HEK293 (cell line): ENCODE results near the gene LEP.

Experiments
- CTCF ChIP-seq: fragments of 450-650 bp; formaldehyde crosslinking; IDR thresholded peaks from 2 replicates; pipeline ENCODE4 v1.5.1; 2016; ENCODE audit warnings: missing biosample characterization, missing genetic modification characterization
- HOXC10 ChIP-seq: sonication (generic); formaldehyde crosslinking; IDR thresholded peaks from 2 replicates; pipeline ENCODE4 v1.8.1; 2023; ENCODE audit warnings: mild to moderate bottlenecking, missing genetic modification reagents
- INSM2 ChIP-seq: fragments of 450-650 bp; formaldehyde crosslinking; IDR thresholded peaks from 2 replicates; pipeline ENCODE4 v1.5.1; 2016; ENCODE audit warnings: missing biosample characterization, missing genetic modification characterization
- KLF7 ChIP-seq: fragments of 450-650 bp; formaldehyde crosslinking; IDR thresholded peaks from 2 replicates; pipeline ENCODE4 v1.5.1; 2016; ENCODE audit warnings: missing biosample characterization, missing genetic modification characterization, borderline replicate concordance
- SALL2 ChIP-seq: fragments of 450-650 bp; formaldehyde crosslinking; IDR thresholded peaks from 2 replicates; pipeline ENCODE4 v1.5.0; 2017; ENCODE audit warnings: missing biosample characterization, mild to moderate bottlenecking, missing genetic modification characterization, borderline replicate concordance
- YY2 ChIP-seq: fragments of 450-650 bp; formaldehyde crosslinking; IDR thresholded peaks from 2 replicates; pipeline ENCODE4 v1.5.1; 2016; ENCODE audit warnings: missing biosample characterization, missing genetic modification characterization
- ZBTB1 ChIP-seq: fragments of 450-650 bp; formaldehyde crosslinking; IDR thresholded peaks from 2 replicates; pipeline ENCODE4 v1.5.1; 2016; ENCODE audit warnings: missing biosample characterization, missing genetic modification characterization
- ZFP41 ChIP-seq: fragments of 450-650 bp; formaldehyde crosslinking; IDR thresholded peaks from 2 replicates; pipeline ENCODE4 v1.5.1; 2016; ENCODE audit warnings: missing biosample characterization, missing genetic modification characterization, borderline replicate concordance
- ZNF132 ChIP-seq: fragments of 450-650 bp; formaldehyde crosslinking; IDR thresholded peaks from 2 replicates; pipeline ENCODE4 v1.5.1; 2017; ENCODE audit warnings: missing biosample characterization, missing genetic modification characterization, borderline replicate concordance
- ZNF138 ChIP-seq: fragments of 450-650 bp; formaldehyde crosslinking; IDR thresholded peaks from 2 replicates; pipeline ENCODE4 v1.5.1; 2016; ENCODE audit warnings: missing biosample characterization, missing genetic modification characterization, borderline replicate concordance
- ZNF157 ChIP-seq: fragments of 450-650 bp; formaldehyde crosslinking; IDR thresholded peaks from 2 replicates; pipeline ENCODE4 v1.5.1; 2016; ENCODE audit warnings: missing biosample characterization, missing genetic modification characterization
- ZNF174 ChIP-seq: fragments of 450-650 bp; formaldehyde crosslinking; IDR thresholded peaks from 2 replicates; pipeline ENCODE4 v1.5.0; 2017; ENCODE audit warnings: missing biosample characterization, mild to moderate bottlenecking, missing genetic modification characterization
- ZNF302 ChIP-seq: fragments of 450-650 bp; formaldehyde crosslinking; IDR thresholded peaks from 2 replicates; pipeline ENCODE4 v1.5.1; 2016; ENCODE audit warnings: missing biosample characterization, missing genetic modification characterization, low read depth
- ZNF311 ChIP-seq: fragments of 450-650 bp; formaldehyde crosslinking; IDR thresholded peaks from 2 replicates; pipeline ENCODE4 v1.5.1; 2017; ENCODE audit warnings: missing biosample characterization, missing genetic modification characterization, borderline replicate concordance
- ZNF350 ChIP-seq: fragments of 450-650 bp; formaldehyde crosslinking; IDR thresholded peaks from 2 replicates; pipeline ENCODE4 v1.5.0; 2017; ENCODE audit warnings: missing biosample characterization, mild to moderate bottlenecking, missing genetic modification characterization
- ZNF423 ChIP-seq: fragments of 450-650 bp; formaldehyde crosslinking; IDR thresholded peaks from 2 replicates; pipeline ENCODE4 v1.5.1; 2016; ENCODE audit warnings: missing biosample characterization, missing genetic modification characterization
- ZNF433 ChIP-seq: fragments of 450-650 bp; formaldehyde crosslinking; IDR thresholded peaks from 2 replicates; pipeline ENCODE4 v1.5.1; 2016; ENCODE audit warnings: missing biosample characterization, missing genetic modification characterization, low read depth
- ZNF555 ChIP-seq: fragments of 450-650 bp; formaldehyde crosslinking; conservative IDR thresholded peaks from 2 replicates; pipeline ENCODE4 v1.5.1; 2017; ENCODE audit warnings: missing biosample characterization, mild to moderate bottlenecking, missing genetic modification characterization, inconsistent platforms
- ZNF580 ChIP-seq: fragments of 450-650 bp; formaldehyde crosslinking; IDR thresholded peaks from 2 replicates; pipeline ENCODE4 v1.5.1; 2016; ENCODE audit warnings: missing biosample characterization, missing genetic modification characterization
- ZNF621 ChIP-seq: fragments of 450-650 bp; formaldehyde crosslinking; IDR thresholded peaks from 2 replicates; pipeline ENCODE4 v1.5.1; 2017; ENCODE audit warnings: missing biosample characterization, missing genetic modification characterization
- ZNF623 ChIP-seq: fragments of 450-650 bp; formaldehyde crosslinking; IDR thresholded peaks from 2 replicates; pipeline ENCODE4 v1.5.1; 2016; ENCODE audit warnings: missing biosample characterization, missing genetic modification characterization
- ZNF654 ChIP-seq: fragments of 450-650 bp; formaldehyde crosslinking; IDR thresholded peaks from 2 replicates; pipeline ENCODE4 v1.5.1; 2016; ENCODE audit warnings: low read depth, missing biosample characterization, missing genetic modification characterization
- ZNF658 ChIP-seq: fragments of 450-650 bp; formaldehyde crosslinking; IDR thresholded peaks from 2 replicates; pipeline ENCODE4; 2016; ENCODE audit warnings: missing biosample characterization, missing genetic modification characterization
- ZNF660 ChIP-seq: fragments of 450-650 bp; IDR thresholded peaks from 2 replicates; pipeline ENCODE4 v1.5.1; 2018; ENCODE audit warnings: missing biosample characterization, mild to moderate bottlenecking, missing genetic modification characterization
- ZNF701 ChIP-seq: fragments of 450-650 bp; formaldehyde crosslinking; IDR thresholded peaks from 2 replicates; pipeline ENCODE4 v1.5.1; 2016; ENCODE audit warnings: missing biosample characterization, missing genetic modification characterization
- ZNF76 ChIP-seq: fragments of 450-650 bp; formaldehyde crosslinking; IDR thresholded peaks from 2 replicates; pipeline ENCODE4; 2016; ENCODE audit warnings: low read depth, missing biosample characterization, missing genetic modification characterization, borderline replicate concordance
- ZNF785 ChIP-seq: fragments of 450-650 bp; formaldehyde crosslinking; IDR thresholded peaks from 2 replicates; pipeline ENCODE4 v1.5.1; 2016; ENCODE audit warnings: missing biosample characterization, missing genetic modification characterization
- ZSCAN23 ChIP-seq: fragments of 450-650 bp; formaldehyde crosslinking; IDR thresholded peaks from 2 replicates; pipeline ENCODE4 v1.5.1; 2016; ENCODE audit warnings: missing biosample characterization, missing genetic modification characterization
- ZSCAN5A ChIP-seq: fragments of 450-650 bp; formaldehyde crosslinking; IDR thresholded peaks from 2 replicates; pipeline ENCODE4 v1.5.1; 2016; ENCODE audit warnings: missing biosample characterization, missing genetic modification characterization
- ZXDB ChIP-seq: fragments of 450-650 bp; formaldehyde crosslinking; IDR thresholded peaks from 2 replicates; pipeline ENCODE4 v1.5.1; 2016; ENCODE audit warnings: missing biosample characterization, missing genetic modification characterization
- TF ChIP-seq, protein P1 (sequence below): fragments of 450-650 bp; formaldehyde crosslinking; IDR thresholded peaks from 2 replicates; pipeline ENCODE4 v1.5.1; 2016; ENCODE audit warnings: missing biosample characterization, missing genetic modification characterization
- TF ChIP-seq, protein P2 (sequence below): IDR thresholded peaks from 2 replicates; pipeline ENCODE4 v1.6.1; 2011; ENCODE audit warnings: mild to moderate bottlenecking, low read depth, low read length, borderline replicate concordance

The LEP gene

GRCh38 chr7:128231677-128232076 lies 9.4 kb upstream of the LEP start (continued):
- TF ChIP-seq ZNF580 (tag by site-specific recombination) (no peak), ZNF555 (tag by site-specific recombination) (peak; percentile 41; the same call in 1 of the 2 replicates), ZNF654 (tag by site-specific recombination) (peak; percentile 16; the same call in 1 of the 2 replicates), ZNF138 (tag by site-specific recombination) (no peak), ZXDB (tag by site-specific recombination) (no peak), ZSCAN5A (no peak), KLF7 (tag by site-specific recombination) (0 out of 2 replicates have a peak, but pooled peaks have one; percentile 34), ZNF623 (peak; percentile 51), SALL2 (tag by site-specific recombination) (no peak), ZNF350 (tag by site-specific recombination) (no peak), INSM2 (no peak), ZNF621 (no peak), ZNF76 (tag by site-specific recombination) (no peak), ZSCAN23 (no peak), YY2 (tag by site-specific recombination) (no peak), ZNF660 (tag by site-specific recombination) (no peak), ZNF423 (tag by site-specific recombination) (no peak), ZNF701 (tag by site-specific recombination) (no peak), ZNF658 (tag by site-specific recombination) (no peak), CTCF (tag by site-specific recombination) (no peak), ZNF174 (tag by site-specific recombination) (no peak), ZNF157 (tag by site-specific recombination) (no peak), ZBTB1 (tag by site-specific recombination) (no peak), HOXC10 (CRISPR knock-in tag) (no peak), ZNF132 (tag by site-specific recombination) (no peak), ZNF433 (tag by site-specific recombination) (peak; percentile 61), ZNF785 (tag by site-specific recombination) (no peak), ZFP41 (tag by site-specific recombination) (no peak), ZNF302 (tag by site-specific recombination) (no peak), ZNF311 (tag by site-specific recombination) (no peak)
- TF ChIP-seq, protein P1, sequence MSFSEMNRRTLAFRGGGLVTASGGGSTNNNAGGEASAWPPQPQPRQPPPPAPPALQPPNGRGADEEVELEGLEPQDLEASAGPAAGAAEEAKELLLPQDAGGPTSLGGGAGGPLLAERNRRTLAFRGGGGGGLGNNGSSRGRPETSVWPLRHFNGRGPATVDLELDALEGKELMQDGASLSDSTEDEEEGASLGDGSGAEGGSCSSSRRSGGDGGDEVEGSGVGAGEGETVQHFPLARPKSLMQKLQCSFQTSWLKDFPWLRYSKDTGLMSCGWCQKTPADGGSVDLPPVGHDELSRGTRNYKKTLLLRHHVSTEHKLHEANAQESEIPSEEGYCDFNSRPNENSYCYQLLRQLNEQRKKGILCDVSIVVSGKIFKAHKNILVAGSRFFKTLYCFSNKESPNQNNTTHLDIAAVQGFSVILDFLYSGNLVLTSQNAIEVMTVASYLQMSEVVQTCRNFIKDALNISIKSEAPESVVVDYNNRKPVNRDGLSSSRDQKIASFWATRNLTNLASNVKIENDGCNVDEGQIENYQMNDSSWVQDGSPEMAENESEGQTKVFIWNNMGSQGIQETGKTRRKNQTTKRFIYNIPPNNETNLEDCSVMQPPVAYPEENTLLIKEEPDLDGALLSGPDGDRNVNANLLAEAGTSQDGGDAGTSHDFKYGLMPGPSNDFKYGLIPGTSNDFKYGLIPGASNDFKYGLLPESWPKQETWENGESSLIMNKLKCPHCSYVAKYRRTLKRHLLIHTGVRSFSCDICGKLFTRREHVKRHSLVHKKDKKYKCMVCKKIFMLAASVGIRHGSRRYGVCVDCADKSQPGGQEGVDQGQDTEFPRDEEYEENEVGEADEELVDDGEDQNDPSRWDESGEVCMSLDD, result no peak
- TF ChIP-seq, protein P2, sequence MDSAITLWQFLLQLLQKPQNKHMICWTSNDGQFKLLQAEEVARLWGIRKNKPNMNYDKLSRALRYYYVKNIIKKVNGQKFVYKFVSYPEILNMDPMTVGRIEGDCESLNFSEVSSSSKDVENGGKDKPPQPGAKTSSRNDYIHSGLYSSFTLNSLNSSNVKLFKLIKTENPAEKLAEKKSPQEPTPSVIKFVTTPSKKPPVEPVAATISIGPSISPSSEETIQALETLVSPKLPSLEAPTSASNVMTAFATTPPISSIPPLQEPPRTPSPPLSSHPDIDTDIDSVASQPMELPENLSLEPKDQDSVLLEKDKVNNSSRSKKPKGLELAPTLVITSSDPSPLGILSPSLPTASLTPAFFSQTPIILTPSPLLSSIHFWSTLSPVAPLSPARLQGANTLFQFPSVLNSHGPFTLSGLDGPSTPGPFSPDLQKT, result no peak
